Measurements from ENCODE around the gene PRDM11.

The PRDM11 gene

DNA sequence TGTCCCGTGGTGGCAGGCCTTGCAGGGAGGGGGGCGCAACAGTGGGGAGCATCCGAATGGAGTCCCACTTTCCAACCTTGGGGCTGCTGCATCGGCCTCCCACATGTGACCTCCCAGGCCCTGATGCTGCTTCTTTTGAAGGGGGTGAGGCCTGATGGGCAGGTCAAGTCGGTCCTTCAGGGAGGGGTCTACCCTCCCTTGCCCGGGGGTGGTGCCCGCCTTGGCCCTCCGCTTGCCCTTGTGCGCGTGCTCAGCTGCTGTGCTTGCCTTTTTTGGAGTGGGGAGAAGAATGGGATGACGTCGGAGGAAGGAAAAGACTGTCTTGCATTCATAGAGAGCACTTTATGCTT, 66.9 kb downstream of the PRDM11 start:
- no peak for DNase-seq (ENCODE audit: low spot score)
- TF ChIP-seq, protein P1, sequence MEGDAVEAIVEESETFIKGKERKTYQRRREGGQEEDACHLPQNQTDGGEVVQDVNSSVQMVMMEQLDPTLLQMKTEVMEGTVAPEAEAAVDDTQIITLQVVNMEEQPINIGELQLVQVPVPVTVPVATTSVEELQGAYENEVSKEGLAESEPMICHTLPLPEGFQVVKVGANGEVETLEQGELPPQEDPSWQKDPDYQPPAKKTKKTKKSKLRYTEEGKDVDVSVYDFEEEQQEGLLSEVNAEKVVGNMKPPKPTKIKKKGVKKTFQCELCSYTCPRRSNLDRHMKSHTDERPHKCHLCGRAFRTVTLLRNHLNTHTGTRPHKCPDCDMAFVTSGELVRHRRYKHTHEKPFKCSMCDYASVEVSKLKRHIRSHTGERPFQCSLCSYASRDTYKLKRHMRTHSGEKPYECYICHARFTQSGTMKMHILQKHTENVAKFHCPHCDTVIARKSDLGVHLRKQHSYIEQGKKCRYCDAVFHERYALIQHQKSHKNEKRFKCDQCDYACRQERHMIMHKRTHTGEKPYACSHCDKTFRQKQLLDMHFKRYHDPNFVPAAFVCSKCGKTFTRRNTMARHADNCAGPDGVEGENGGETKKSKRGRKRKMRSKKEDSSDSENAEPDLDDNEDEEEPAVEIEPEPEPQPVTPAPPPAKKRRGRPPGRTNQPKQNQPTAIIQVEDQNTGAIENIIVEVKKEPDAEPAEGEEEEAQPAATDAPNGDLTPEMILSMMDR (IDR thresholded peaks at IDR 0.05; ENCODE audit: extremely low read depth, missing control alignments): no peak

DNA sequence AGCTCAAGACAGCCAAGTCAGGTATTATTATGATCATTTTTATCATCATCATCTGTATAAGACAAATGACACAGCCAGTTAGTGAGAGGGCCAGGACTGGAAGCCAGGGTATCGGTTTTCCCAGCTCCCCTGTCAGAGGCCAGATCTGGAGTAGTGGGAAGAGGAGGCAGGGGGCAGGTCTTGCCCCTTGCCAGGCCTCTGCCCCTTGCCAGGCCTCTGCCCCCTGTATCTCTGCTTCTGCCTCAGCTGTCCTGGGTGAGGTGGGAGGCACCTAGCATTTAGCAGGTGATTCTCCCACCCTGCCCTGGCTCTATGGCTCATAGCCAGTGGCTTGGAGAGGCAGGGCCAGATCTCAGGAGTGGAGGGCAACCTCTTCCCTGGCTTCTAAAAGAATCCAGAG, 67.3 kb downstream of the PRDM11 start:
- no peak for DNase-seq (ENCODE audit: low spot score)
- TF ChIP-seq, protein P1 (IDR thresholded peaks at IDR 0.05; ENCODE audit: extremely low read depth, missing control alignments): no peak

DNA sequence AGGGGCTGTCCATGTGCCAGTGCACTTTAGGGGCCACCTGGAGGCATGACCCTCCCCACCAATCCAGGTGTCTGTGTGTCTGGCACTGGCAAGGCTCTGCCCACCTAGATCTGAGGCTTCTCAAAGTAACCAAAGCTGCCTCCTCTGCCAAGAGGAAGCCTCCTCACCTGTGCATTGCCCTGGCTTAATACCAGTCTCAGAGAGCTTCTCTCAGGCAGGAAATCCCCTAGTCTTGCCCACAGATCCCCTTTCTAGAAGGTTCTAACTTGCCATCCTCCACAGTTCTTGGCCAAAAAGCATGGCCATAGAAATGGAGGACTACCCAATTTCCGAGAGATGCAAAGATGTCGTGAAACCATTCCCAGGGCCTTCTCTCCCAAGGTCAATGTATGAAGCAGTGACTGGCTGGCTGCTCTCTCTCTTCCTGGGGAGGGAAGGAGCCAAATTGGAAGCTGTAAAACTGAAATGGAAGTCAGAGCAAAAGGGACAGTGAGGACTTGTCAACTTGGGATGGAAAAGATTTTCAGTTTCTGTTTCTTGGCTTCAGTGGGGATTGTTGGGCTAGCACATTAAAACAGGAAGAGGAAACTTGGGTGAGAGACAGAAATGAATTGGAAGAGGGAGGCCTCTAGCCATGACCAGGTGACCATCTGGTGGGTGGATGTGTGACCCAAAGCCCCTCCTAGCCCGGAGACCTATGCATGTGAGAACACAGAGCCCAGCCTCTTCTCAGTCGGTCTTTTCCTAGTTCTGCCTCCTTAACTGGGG, 68.8 kb downstream of the PRDM11 start:
- DNase-seq (ENCODE audit: low spot score): no peak
- TF ChIP-seq, protein P1 (IDR thresholded peaks at IDR 0.05; ENCODE audit: extremely low read depth, missing control alignments): no peak

DNA sequence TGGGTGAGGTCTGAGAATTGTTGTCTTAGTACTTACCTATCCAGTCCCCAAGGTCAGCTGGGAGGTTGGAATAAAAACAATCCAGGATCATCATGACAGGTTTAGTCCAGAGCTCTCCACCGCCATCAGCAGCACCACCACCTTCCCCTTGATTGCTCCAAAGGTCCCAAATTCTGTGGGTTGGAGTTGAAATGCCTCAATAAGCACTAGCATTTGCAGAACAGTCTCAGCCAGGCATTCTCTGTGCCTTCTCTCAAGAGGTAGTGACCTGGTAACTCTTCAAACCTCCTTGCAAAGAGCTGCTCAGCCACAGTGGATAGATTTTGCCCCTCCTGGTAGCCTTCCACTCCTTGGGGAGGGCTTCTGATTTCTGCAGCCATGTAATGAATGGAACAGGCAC, 69.6 kb downstream of the PRDM11 start:
- no peak for DNase-seq (ENCODE audit: low spot score)
- TF ChIP-seq, protein P1 (IDR thresholded peaks at IDR 0.05; ENCODE audit: extremely low read depth, missing control alignments): no peak

DNA sequence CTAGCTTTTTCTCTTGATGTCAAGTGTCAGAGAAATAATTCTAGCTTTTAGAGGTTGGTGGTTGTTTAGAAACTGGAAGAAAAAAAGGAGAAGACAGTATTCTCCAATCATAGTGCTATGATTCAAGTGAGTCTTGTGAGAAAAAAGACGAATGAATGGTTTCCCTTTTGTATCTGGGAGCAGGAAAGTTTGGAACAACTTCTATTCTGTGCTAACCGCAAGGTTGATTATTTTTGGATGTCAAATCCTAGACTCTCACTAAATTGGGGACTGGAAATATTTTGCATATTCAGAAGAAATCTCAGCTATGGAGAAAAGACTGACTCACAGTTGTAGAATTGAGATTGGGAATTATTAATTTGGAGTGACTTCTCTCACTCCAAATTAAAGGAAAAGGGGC, 70.5 kb downstream of the PRDM11 start:
- TF ChIP-seq, protein P1 (IDR thresholded peaks at IDR 0.05; ENCODE audit: extremely low read depth, missing control alignments): no peak
- DNase-seq (ENCODE audit: low spot score): no peak

DNA sequence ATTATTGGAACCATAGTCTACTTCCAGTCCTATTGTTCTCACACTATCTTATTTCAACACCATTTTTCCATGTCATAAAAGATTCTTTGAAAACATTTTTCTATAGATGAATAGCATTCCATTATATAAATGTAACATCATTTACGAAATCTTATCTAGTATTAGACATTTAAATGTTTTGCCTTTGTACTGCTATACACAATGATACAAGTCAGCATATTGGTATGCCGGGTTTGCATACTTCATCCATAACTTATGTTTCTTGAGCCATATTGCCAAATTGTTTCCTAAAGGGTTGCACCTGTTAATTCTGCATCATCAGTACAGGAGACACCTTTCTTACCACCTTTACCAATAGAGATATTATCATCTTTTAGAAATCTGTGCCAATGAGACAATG, 71.6 kb downstream of the PRDM11 start:
- no peak for DNase-seq (ENCODE audit: low spot score)
- TF ChIP-seq, protein P1 (IDR thresholded peaks at IDR 0.05; ENCODE audit: extremely low read depth, missing control alignments): no peak

DNA sequence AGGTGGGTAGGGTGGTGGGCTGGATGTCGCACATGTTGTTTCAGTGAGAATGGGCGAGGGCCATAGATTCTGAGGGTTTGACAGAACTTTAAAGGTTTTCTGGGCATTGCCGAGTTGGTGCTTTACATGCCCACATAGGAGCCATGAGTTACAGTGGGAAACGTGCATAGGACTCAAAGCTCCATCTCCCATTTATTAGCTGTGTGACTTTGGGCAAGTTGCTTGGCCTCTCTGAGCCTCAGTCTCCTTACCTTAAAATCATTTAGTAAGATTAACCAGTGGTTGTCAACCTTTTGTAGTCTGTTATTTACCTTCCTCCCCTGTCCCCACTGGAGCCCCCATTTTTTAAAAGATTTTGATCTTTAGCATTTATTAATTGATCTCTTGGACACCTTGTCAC, 72.3 kb downstream of the PRDM11 start:
- TF ChIP-seq, protein P1 (IDR thresholded peaks at IDR 0.05; ENCODE audit: extremely low read depth, missing control alignments): no peak
- DNase-seq (ENCODE audit: low spot score): no peak
